Prostate gland (tissue), 2 donors: Measurements from ENCODE around the gene USP6. TPM values are rescaled to one million over a fixed set of nuclear protein-coding genes. Genes with fewer than 3 reads are reported as not detected.

ENCODE experiments used
- DNase-seq: peaks from one replicate; pipeline ENCODE4 v3.0.0-alpha.2; 2019; ENCODE audit warnings: low spot score
- H3K27ac ChIP-seq, 2 donors: fragments of 200-600 bp; sonication (generic); 2 replicates each; pipeline ENCODE4 v1.5.1; 2017 to 2019
- H3K27me3 ChIP-seq: fragments of 200-600 bp; sonication (generic); replicated peaks from 2 replicates; pipeline ENCODE4 v1.5.1; 2019; ENCODE audit not compliant: insufficient read depth
- H3K36me3 ChIP-seq, 2 donors: fragments of 200-600 bp; sonication (generic); 1 replicate in 1 of 2; 2 replicates in 1 of 2; pipeline versions ENCODE4 v1.5.1 to v1.8.1; 2017 to 2019
- H3K4me1 ChIP-seq: fragments of 200-600 bp; sonication (generic); replicated peaks from 2 replicates; pipeline ENCODE4 v1.5.1; 2019
- H3K4me3 ChIP-seq, 2 donors: fragments of 200-600 bp; sonication (generic); 2 replicates each; pipeline ENCODE4 v1.5.1; 2017 to 2019
- H3K9me3 ChIP-seq: fragments of 200-600 bp; sonication (generic); 2 replicates; pipeline ENCODE4 v1.5.1; 2017
- CTCF ChIP-seq, 4 experiments: fragments of 200-600 bp in 2 of 4; fragments of 450-650 bp in 2 of 4; sonication (generic) in 2 of 4; IDR thresholded peaks; 1 replicate in 3 of 4; 2 replicates in 1 of 4; pipeline ENCODE4 v1.5.1; 2016 to 2019; ENCODE audit warnings: antibody characterized with exemption in 4 of 4, mild to moderate bottlenecking in 2 of 4, moderate library complexity in 2 of 4
- POLR2A ChIP-seq: fragments of 450-650 bp; IDR thresholded peaks from one replicate; pipeline ENCODE4 v1.6.1; 2016; ENCODE audit warnings: antibody characterized with exemption, mild to moderate bottlenecking
- POLR2AphosphoS5 ChIP-seq: sonication (generic); formaldehyde crosslinking; IDR thresholded peaks from one replicate; pipeline ENCODE4 v1.6.1; 2017; ENCODE audit warnings: antibody characterized with exemption
- WGBS: methylation state at CpG from one replicate; pipeline ENCODE4 v1.1.5; 2018; 5-methylcytosine and 5-hydroxymethylcytosine counted together
- intact Hi-C: fragments of 100-400 bp; cut with DNase I; formaldehyde crosslinking; loops from one replicate; pipeline ENCODE4 v1.14.2; 2022
- total RNA-seq, 2 donors: library from RNA; depleted of rRNA; stranded (reverse); fragments of >200 nt; gene quantifications; one replicate each; pipeline ENCODE4 v1.1.0, GENCODE V29; 2016

USP6 gene
- total RNA-seq, 2 donors from 2014 or later: 1.4 to 6.8 TPM

- WGBS: 2% methylated on average over 62 of the region's 63 CpGs
- no peaks in the 10 kb centered on the region for H3K4me1 ChIP-seq
- H3K27ac ChIP-seq: peak overlapping the region in 1 of 2 donors; percentile 12
- peak; percentile 60 for DNase-seq
- intact Hi-C loops: no loop called here
- TF ChIP-seq CTCF (IDR thresholded peaks at IDR 0.05): no peak
- peak; percentile 44 for TF ChIP-seq POLR2AphosphoS5
- no peaks in the 10 kb centered on the region for H3K36me3 ChIP-seq
- no peaks in the 10 kb centered on the region for H3K27me3 ChIP-seq
- no peaks in the 10 kb centered on the region for H3K9me3 ChIP-seq
- peak overlapping the region; percentile 34 to 38 for H3K4me3 ChIP-seq
These were observed 18.6 kb upstream of the USP6 start for GRCh38 chr17:5097101-5097834.

- Histone ChIP-seq H3K27ac (no peak overlapping the region), H3K36me3 (no peaks in the 10 kb centered on the region), H3K27me3 (no peaks in the 10 kb centered on the region), H3K9me3 (no peaks in the 10 kb centered on the region), H3K4me3 (no peak overlapping the region), H3K4me1 (no peaks in the 10 kb centered on the region)
- intact Hi-C loops: no loop called here
- 91% methylated on average over 5 of the region's 5 CpGs for WGBS
- no peak for DNase-seq
- TF ChIP-seq POLR2A: no peak
- no peak for TF ChIP-seq POLR2AphosphoS5
- no peak for TF ChIP-seq CTCF (IDR thresholded peaks at IDR 0.05)
These were observed 16.6 kb upstream of the USP6 start for GRCh38 chr17:5099271-5099670.

- Histone ChIP-seq H3K4me3 (no peak overlapping the region), H3K36me3 (no peaks in the 10 kb centered on the region), H3K27ac (no peak overlapping the region), H3K4me1 (no peaks in the 10 kb centered on the region), H3K27me3 (no peaks in the 10 kb centered on the region), H3K9me3 (no peaks in the 10 kb centered on the region)
- intact Hi-C loops: no loop called here
- DNase-seq: no peak
- WGBS: 81% methylated on average over 6 of the region's 6 CpGs
- TF ChIP-seq CTCF (IDR thresholded peaks at IDR 0.05): no peak
- no peak for TF ChIP-seq POLR2A
- TF ChIP-seq POLR2AphosphoS5: no peak
These were observed 15.0 kb upstream of the USP6 start for GRCh38 chr17:5100832-5101231.

GRCh38 chr17:5110816-5111215 is 5.0 kb upstream of the USP6 start:
- Histone ChIP-seq H3K4me1 (no peaks in the 10 kb centered on the region), H3K36me3 (no peaks in the 10 kb centered on the region), H3K9me3 (no peaks in the 10 kb centered on the region), H3K27ac (no peak overlapping the region), H3K27me3 (peaks cover 7% of the 10 kb centered on the region), H3K4me3 (peak overlapping the region; percentile 77 to 82)
- TF ChIP-seq POLR2A (no peak), CTCF (IDR thresholded peaks at IDR 0.05) (no peak), POLR2AphosphoS5 (no peak)
- WGBS: 18% methylated on average over 8 of the region's 8 CpGs
- intact Hi-C loops: no loop called here
- DNase-seq: no peak
